NK-92 treated with Interleukin-12 subunit alpha and Interleukin-12 subunit beta, amount 100 ng/mL, for 24 hours (cell line): Measurements from ENCODE around the gene AKT3.
"Not testable (repeated sequence)": the region's sequence is repeated elsewhere in the genome, so short reads cannot be mapped to it uniquely, and the experiment has no call there.

Source experiments
- DNase-seq: peaks from one replicate; lab custom pipeline; 2025; lab: John Stamatoyannopoulos, UW

Gene AKT3

GRCh38 chr1:243850202-243850451, at the start of gene AKT3:
AKT3 (minus strand) TSS chr1:243850243; CDS start chr1:243843170, 7,073 bp downstream.
- DNase-seq = no peak

- DNase-seq = no peak
These were observed 48.2 kb upstream of the AKT3 start for GRCh38 chr1:243898278-243898677.

GRCh38 chr1:243896313-243896712, 46.3 kb upstream of the AKT3 start:
- DNase-seq = no peak

- DNase-seq = no peak
These were observed 42.4 kb upstream of the AKT3 start for GRCh38 chr1:243892456-243892855.

GRCh38 chr1:243890576-243890975, 40.5 kb upstream of the AKT3 start:
- no peak for DNase-seq

GRCh38 chr1:243885806-243886205, 35.8 kb upstream of the AKT3 start:
- no peak for DNase-seq

GRCh38 chr1:243884603-243885002, 34.6 kb upstream of the AKT3 start:
- no peak for DNase-seq

- DNase-seq = no peak
These were observed 33.5 kb upstream of the AKT3 start for GRCh38 chr1:243883551-243883950.

- no peak for DNase-seq
These were observed 32.2 kb upstream of the AKT3 start for GRCh38 chr1:243882276-243882675.

GRCh38 chr1:243877058-243877457, 27.0 kb upstream of the AKT3 start:
- DNase-seq = not testable (repeated sequence)

GRCh38 chr1:243855616-243856318, 5.7 kb upstream of the AKT3 start:
- DNase-seq = no peak

- no peak for DNase-seq
These were observed 1.7 kb upstream of the AKT3 start for GRCh38 chr1:243851765-243852164.

GRCh38 chr1:243851257-243851756, 1.3 kb upstream of the AKT3 start:
- DNase-seq = no peak

- no peak for DNase-seq
These were observed 611 bp upstream of the AKT3 start for GRCh38 chr1:243850452-243851256.

GRCh38 chr1:243849421-243850201, 432 bp downstream of the AKT3 start:
- no peak for DNase-seq

- no peak for DNase-seq
These were observed 1.1 kb downstream of the AKT3 start for GRCh38 chr1:243848858-243849420.

- no peak for DNase-seq
These were observed 1.7 kb downstream of the AKT3 start for GRCh38 chr1:243848165-243848857.

- DNase-seq = no peak
These were observed 3.3 kb downstream of the AKT3 start for GRCh38 chr1:243846761-243847160.

GRCh38 chr1:243845888-243846287, 4.2 kb downstream of the AKT3 start:
- no peak for DNase-seq

- DNase-seq = no peak
These were observed 5.9 kb downstream of the AKT3 start for GRCh38 chr1:243844186-243844585.

- DNase-seq = no peak
These were observed 7.0 kb downstream of the AKT3 start for GRCh38 chr1:243842978-243843511.

- no peak for DNase-seq
These were observed 7.9 kb downstream of the AKT3 start for GRCh38 chr1:243842161-243842560.
